Liver (tissue), 3 donors: ENCODE data around the gene ZBP1.

Source experiments
- TAF1 ChIP-seq: conservative IDR thresholded peaks from 2 replicates; pipeline ENCODE4 v1.6.1; 2016; ENCODE audit warnings: antibody characterized with exemption, mild to moderate bottlenecking
- TF ChIP-seq, protein P1 (sequence below): fragments of 150-350 bp; IDR thresholded peaks from 2 replicates; pipeline ENCODE4 v1.5.1; 2017; ENCODE audit warnings: improper control_type of control experiment, low read depth, low read length; ENCODE audit not compliant: missing input control
- donor health status: healthy.
- donor health status: healthy.

DNA sequence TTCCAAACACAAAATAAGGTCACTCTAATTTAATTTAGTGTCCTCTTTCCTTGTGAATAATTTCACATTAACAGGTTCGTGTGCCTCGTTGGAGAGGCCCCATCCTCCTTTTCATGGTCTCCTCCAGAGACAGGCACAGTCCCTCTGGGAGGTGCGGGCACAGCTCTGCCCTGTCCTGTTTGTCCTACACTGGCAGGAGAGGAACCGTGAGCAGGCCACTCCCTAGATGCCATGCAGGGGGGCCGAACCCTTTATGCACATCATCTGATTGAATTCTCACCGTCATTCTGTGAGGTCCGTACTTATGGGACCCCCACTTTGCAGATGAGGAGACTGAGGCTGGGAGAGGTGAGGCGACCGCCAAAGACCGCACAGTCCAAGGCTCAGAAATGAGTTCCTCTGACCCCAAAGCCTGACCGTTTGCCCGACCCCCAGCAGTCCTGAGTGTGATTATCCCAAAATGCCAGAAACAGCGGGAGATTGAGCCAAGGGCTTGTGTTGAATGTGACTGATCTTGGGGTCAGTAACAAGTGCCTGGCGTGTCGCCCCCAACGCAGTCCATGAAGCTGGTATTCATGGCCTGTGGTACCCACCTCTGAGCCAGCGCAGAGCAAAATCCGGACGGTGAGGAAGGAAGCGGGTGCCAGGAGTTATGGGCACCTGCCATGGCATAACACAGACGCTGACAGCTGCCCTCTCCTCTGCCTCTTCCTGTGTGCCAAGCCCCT is 46.0 kb upstream of the ZBP1 start:
- TF ChIP-seq, protein P1, sequence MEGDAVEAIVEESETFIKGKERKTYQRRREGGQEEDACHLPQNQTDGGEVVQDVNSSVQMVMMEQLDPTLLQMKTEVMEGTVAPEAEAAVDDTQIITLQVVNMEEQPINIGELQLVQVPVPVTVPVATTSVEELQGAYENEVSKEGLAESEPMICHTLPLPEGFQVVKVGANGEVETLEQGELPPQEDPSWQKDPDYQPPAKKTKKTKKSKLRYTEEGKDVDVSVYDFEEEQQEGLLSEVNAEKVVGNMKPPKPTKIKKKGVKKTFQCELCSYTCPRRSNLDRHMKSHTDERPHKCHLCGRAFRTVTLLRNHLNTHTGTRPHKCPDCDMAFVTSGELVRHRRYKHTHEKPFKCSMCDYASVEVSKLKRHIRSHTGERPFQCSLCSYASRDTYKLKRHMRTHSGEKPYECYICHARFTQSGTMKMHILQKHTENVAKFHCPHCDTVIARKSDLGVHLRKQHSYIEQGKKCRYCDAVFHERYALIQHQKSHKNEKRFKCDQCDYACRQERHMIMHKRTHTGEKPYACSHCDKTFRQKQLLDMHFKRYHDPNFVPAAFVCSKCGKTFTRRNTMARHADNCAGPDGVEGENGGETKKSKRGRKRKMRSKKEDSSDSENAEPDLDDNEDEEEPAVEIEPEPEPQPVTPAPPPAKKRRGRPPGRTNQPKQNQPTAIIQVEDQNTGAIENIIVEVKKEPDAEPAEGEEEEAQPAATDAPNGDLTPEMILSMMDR = no peak
- TF ChIP-seq TAF1 = no peak
